ENCODE measurements around the gene VWA3A. TPM values are rescaled to one million over a fixed set of nuclear protein-coding genes. Genes with fewer than 3 reads are reported as not detected.
A peak's percentile ranks its signal among the peaks of the same experiment; 100 is the strongest.
"Not testable (repeated sequence)": the region's sequence is repeated elsewhere in the genome, so short reads cannot be mapped to it uniquely, and the experiment has no call there.

VWA3A gene
- total RNA-seq, 1 experiment from 2014 or later: not detected

- DNase-seq (ENCODE audit: extremely low read depth, low read depth): peak; percentile 90
These were observed 103.6 kb downstream of the VWA3A start for GRCh38 chr16:22195695-22196558.

- not testable (repeated sequence) for DNase-seq (ENCODE audit: extremely low read depth, low read depth)
These were observed 104.3 kb downstream of the VWA3A start for GRCh38 chr16:22196559-22197168.

- DNase-seq (ENCODE audit: extremely low read depth, low read depth): no peak
These were observed 106.4 kb downstream of the VWA3A start for GRCh38 chr16:22198547-22199293.

GRCh38 chr16:22202261-22202637 lies 109.9 kb downstream of the VWA3A start:
- no peak for DNase-seq (ENCODE audit: extremely low read depth, low read depth)

GRCh38 chr16:22203091-22203490 lies 110.8 kb downstream of the VWA3A start:
- no peak for DNase-seq (ENCODE audit: extremely low read depth, low read depth)

- DNase-seq (ENCODE audit: extremely low read depth, low read depth): no peak
These were observed 111.8 kb downstream of the VWA3A start for GRCh38 chr16:22204091-22204655.

- DNase-seq (ENCODE audit: extremely low read depth, low read depth): no peak
These were observed 113.3 kb downstream of the VWA3A start for GRCh38 chr16:22205577-22206012.

GRCh38 chr16:22206013-22206841 lies 113.9 kb downstream of the VWA3A start, which contains the start of gene EEF2K:
Gene EEF2K (plus strand): TSS chr16:22206278. CDS start chr16:22225730, 19,452 bp downstream.
- DNase-seq (ENCODE audit: extremely low read depth, low read depth): peak; percentile 96

Other genes starting within 250 kb of the VWA3A start
- gene NPIPB4, start 234.8 kb upstream of the VWA3A start, total RNA-seq (2014; rRNA removed; shearing (Covaris generic)): 17.4 and 26.2 TPM in 2 replicates
- 218 and 248 TPM in 2 replicates for gene UQCRC2, start 139.2 kb upstream of the VWA3A start, total RNA-seq (2014; rRNA removed; shearing (Covaris generic))
- not detected in 2 replicates for gene PDZD9, start 91.4 kb upstream of the VWA3A start, total RNA-seq (2014; rRNA removed; shearing (Covaris generic))
- gene MOSMO, start 84.4 kb upstream of the VWA3A start, total RNA-seq (2014; rRNA removed; shearing (Covaris generic)): 15.7 and 22.4 TPM in 2 replicates
- not detected in 2 replicates for gene SDR42E2, start 70.0 kb downstream of the VWA3A start, total RNA-seq (2014; rRNA removed; shearing (Covaris generic))
- gene EEF2K, start 113.7 kb downstream of the VWA3A start, total RNA-seq (2014; rRNA removed; shearing (Covaris generic)): 11.5 and 15.9 TPM in 2 replicates
- gene POLR3E, start 204.9 kb downstream of the VWA3A start, total RNA-seq (2014; rRNA removed; shearing (Covaris generic)): 62.8 and 67.5 TPM in 2 replicates

All from NCI-H460 (cell line).